ENCODE data around the gene POP7. TPM values are rescaled to one million over a fixed set of nuclear protein-coding genes. Genes with fewer than 3 reads are reported as not detected.
A peak's percentile ranks its signal among the peaks of the same experiment; 100 is the strongest.
"Not testable (repeated sequence)": the region's sequence is repeated elsewhere in the genome, so short reads cannot be mapped to it uniquely, and the experiment has no call there.

Gene POP7
- total RNA-seq: 10 to 100 TPM; 21.5 to 25.0 TPM
- long read RNA-seq, transcript POP7-201 (2 exons, 927 nt): major isoform, 15 of 16 reads
- long read RNA-seq, partial matches to known transcripts: 0 of 16 reads
- long read RNA-seq, other reads (novel, unspliced or antisense): 1 of 16 reads

DNA sequence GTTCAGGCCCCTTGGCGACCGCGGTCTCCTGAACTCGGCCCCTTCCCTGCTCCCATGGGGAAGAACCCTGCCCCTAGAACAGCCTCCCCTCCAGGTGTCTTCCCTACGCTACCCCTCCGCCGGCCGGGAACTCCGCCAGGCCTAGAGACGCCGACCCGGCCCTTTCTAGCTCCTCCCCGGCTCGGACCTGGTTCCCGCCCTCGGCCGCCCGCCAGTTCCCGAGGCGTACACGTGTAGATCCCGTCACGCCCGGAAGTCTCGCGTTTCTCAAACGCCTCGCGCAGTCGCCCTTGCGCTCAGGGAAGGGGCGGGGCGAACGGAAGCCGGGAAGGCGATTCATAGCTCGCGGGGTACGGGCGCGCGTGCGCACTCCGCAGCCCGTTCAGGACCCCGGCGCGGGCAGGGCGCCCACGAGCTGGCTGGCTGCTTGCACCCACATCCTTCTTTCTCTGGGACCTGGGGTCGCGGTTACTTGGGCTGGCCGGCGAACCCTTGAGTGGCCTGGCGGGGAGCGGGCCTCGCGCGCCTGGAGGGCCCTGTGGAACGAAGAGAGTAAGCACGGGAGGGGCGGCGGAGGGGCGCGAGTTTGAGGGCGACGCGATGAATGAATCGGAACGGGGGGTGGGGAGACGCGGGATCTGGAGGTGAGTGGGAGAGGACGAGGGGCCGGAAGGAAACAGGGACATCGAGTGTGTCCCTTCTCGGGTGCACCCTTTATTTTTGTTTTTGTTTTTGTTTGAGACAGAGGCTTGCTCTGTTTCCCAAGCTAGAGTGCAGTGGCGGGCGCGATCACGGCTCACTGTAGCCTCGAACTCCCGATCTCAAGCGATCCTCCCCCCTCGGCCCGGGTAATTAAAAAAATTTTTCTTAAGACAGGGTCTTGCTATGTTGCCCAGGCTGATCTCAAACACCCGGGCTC lies at the start of gene POP7:
TSS of gene POP7 (plus strand) at position 369 of the 919 bp plus-strand sequence. CDS start 710 bp downstream, outside the sequence.
- ATAC-seq (peak; percentile 96), DNase-seq (peak; percentile 98 to 100)
- intact Hi-C loops (cut with DNase I, micrococcal nuclease): loop anchor here in 1 of 2 donors (5.0 kb wide), 1 partner anchor 146 kb away; the partner anchor contains the start of gene SLC12A9

DNA sequence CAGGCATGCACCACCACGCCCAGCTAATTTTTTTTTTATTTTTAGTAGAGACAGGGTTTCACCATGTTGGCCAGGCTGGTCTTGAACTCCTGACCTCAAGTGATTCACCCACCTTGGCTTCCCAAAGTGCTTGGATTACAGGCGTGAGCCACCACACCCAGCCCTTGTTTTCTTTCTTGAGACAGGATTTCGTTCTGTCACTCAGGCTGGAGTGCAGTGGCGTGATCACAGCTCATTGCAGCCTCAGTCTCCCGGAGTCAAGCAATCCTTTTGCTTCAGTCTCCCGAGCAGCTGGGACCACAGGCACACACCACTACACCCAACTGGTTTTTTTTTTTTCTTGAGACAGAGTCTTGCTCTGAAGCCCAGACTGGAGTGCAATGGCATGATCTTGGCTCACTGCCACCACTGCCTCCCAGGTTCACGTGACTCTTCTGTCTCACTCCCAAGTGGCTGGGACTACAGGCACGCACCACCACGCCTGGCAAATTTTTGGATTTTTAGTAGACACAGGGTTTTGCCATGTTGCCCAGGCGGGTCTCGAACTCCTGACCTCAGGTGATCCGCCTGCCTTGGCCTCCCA lies 43.6 kb upstream of the POP7 start:
- intact Hi-C loops (cut with DNase I, micrococcal nuclease): not testable (repeated sequence)
- DNase-seq: peak in 1 of 2 donors; percentile 42
- ATAC-seq: peak; percentile 59

DNA sequence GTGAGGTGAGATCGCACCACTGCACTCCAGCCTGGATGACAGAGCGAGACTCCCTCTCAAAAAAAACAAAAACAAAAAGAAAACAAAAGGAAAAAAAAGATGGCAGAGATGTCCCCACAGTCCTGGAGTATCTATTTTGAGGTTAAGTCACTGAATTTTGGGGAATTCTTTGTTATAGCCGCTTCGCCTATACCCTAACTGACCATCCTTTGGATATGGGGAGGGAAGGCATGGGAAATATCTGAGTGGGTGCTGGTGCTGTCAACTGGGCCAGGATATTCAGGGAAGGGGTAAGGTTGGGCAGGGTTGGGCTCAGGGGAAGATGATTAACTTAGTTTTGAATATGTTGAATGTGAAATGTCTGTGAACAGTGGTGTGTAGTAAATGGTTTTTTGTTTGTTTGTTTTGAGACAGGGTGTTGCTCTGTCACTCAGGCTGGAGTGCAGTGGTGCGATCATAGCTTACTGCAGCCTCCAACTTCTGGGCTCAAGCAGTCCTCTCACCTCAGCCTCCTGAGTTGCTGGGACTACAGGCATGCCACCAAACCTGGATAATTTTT lies 40.7 kb upstream of the POP7 start:
- intact Hi-C loops (cut with DNase I, micrococcal nuclease): no loop called here
- ATAC-seq (no peak), DNase-seq (no peak)

DNA sequence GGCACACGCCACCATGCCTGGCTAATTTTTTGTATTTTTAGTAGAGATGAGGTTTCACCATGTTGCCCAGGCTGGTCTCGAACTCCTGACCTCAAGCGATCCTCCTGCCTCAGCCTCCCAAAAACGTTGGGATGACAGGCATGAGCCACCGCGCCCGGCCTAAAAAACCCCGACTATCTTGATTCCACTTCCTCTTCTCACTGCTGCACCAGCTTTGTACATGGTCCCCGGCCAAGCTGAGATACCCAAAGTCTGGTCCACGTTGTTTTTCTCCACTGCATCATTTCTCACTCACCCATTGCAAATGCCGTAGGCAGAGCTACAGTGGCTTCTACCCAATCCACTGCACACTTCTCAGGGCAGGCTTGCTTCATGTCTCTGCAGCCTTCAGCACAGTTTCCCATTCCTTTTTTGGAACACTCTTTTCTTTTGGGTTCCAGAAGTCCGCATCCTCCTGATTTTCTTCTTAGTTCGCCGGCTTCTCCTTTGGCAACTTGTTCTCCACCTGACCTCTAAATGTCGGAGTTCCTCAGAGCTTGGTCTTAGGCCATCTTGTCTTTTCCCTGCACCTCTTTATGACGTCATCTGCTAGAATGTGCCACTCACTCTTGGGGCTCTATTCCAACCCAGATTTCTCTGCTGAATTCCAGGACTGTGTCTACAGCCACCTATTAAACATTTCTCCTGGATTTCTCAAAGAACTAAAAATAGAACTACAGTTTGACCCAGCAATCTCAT lies 38.4 kb upstream of the POP7 start:
- ATAC-seq (no peak), DNase-seq (no peak)
- intact Hi-C loops (cut with DNase I, micrococcal nuclease): no loop called here

DNA sequence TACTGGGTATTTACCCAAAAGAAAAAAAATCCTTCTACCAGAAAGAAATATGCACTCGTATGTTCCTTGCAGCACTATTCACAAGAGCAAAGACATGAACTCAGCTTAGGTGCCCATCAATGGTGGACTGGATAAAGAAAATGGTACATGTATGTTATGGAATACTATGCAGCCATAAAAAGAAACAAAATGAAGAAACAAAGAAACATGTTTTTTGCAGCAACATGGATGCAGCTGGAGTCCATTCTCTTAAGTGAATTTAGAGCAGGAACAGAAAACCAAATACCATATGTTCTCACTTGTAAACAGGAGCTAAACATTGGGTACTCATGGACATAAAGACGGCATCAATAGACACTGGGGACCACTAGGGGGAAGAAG lies 37.9 kb upstream of the POP7 start:
- ATAC-seq (no peak), DNase-seq (no peak)
- intact Hi-C loops (cut with DNase I, micrococcal nuclease): no loop called here

DNA sequence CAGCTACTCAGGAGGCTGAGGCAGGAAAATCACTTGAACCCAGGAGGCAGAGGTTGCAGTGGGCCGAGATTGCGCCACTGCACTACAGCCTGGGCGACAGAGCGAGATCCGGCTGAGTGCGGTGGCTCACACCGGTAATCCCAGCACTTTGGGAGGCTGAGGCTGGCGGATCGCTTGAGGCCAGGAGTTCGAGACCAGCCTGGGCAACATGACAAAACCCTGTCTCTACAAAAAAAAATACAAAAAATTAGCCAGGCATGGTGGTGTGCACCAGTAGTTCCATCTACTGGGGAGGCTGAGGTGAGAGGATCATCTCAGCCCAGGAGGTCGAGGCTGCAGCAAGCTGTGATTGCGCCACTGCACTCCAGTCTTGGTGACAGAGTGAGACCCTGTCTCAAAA lies 36.8 kb upstream of the POP7 start:
- ATAC-seq; intact Hi-C loops (cut with DNase I, micrococcal nuclease); DNase-seq: not testable (repeated sequence)

DNA sequence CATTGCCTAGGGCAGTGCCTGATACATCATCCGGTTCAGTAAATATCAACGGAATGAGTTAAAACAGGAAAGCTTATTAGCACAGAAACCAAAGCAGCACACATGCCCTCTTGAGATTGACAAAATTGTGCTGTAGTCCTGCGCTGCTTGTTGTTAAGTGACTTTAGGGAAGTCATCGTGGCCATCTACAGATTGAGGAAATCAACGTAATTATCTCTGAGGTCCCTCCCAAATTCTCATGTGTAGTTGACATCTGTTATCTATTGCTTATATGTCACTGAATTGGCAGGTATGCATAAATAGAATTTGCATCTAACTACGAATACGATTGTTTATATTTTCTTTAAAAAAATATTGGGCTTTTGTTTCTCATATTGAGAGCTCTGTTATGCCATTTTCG lies 35.8 kb upstream of the POP7 start:
- intact Hi-C loops (cut with DNase I, micrococcal nuclease): no loop called here
- no peak for ATAC-seq

DNA sequence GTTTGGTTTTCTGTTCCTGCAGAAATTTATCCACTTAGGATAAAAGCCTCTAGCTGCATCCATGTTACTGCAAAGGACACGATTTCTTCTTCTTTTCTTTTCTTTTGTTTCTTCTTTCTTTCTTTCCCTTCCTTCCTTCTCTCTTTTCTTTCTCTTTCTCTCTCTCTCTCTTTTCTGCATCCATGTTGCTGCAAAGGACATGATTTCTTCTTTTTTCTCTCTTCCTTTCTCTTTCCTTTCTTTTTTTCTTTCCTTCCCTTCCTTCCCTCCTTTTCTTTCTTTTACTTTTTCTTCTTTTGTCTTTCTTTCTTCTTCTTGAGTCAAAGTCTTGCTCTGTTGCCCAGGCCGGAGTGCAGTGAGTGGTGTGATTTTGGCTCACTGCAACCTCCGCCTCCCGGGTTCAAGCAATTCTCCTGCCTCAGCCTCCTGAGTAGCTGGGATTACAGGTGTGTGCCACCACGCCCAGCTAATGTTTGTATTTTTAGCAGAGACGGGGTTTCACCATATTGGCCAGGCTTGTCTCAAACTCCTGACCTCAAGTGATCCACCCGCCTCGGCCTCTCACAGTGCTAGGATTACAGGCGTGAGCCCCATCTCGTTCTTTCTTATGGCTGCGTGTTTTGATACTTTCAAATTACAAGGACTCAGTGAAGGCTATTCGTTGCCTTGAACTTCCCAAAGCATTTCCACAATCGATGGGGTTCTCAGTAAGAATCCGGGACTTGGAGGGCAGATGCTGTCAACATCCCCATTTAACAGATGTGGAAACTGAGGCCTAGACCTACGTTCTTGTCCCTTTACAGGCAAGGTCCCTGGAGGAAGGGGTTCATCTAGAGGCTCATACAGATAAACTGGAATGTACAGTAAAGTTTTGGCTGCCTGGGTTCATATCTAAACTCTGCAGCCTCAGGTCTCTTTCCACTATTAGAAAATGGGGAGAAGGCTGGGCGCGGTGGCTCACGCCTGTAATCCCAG lies 34.3 kb upstream of the POP7 start:
- intact Hi-C loops (cut with DNase I, micrococcal nuclease): no loop called here
- no peak for DNase-seq
- ATAC-seq: no peak

More for the DNA sequence above, 35.8 kb upstream of the POP7 start:
- DNase-seq: no peak

DNA sequence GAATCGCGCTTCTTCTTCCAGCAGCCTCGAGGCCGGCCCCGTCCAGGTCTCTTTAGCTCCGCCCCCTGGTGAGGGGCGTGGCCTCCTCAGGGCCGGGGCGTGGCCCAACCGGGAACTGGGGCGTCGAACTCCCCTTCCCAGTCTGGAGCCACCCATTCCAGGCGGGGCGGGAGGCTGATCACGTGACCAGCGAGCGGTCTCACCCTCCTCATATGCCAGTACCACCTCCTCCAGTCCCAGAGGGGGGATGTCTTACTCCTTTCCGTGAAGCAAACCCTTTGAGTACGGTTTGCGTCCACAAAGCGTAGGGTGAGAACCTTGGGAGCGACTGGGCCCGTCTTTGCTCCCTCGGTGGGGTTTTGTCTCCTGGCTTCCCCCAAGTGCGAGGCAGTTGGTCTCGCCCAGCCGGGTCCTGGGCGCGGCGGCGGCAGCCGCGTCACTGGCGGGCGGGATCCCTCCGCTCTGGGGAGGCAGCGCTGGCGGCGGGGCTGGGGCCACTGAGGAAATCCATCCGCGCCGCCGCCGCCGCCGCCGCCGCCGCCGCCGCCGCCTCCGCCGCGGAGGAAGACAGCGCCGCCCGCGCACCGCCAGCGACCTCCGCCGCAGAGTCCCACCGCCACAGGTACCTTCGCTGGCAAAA lies 32.5 kb upstream of the POP7 start, which contains the start of gene GNB2:
TSS of gene GNB2 (plus strand) at position 439 of the 640 bp plus-strand sequence. CDS start 2,526 bp downstream, outside the sequence.
- peak; percentile 83 for ATAC-seq

DNA sequence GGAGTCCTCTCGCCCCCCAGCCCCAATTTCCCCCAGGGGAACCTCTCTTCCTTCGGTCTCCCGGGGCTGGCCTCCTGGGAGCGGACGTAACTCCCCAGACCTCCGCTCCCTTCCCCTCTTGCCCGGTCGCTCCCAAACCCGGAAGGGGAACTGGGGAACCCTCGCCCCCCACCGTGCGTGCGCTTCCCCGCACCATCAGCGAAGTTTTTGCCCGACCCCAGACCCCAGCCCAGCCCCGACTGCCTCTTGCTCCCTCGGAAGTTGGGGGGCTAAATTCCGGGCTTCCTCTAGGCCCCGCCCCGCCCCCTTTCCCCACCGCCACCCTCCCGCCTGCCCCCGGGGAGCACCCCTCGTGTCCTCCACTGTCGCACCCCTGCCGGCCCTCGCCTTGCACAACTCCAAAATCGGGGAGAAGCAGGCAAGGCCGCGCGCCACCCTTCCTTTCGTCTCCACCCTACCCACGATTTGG lies 31.9 kb upstream of the POP7 start:
- DNase-seq (peak; percentile 56 to 69), ATAC-seq (peak; percentile 21)
- intact Hi-C loops (cut with DNase I, micrococcal nuclease): no loop called here

More for the DNA sequence above, 32.5 kb upstream of the POP7 start, which contains the start of gene GNB2:
- DNase-seq: peak; percentile 99 to 100
- intact Hi-C loops (cut with DNase I, micrococcal nuclease): no loop called here

DNA sequence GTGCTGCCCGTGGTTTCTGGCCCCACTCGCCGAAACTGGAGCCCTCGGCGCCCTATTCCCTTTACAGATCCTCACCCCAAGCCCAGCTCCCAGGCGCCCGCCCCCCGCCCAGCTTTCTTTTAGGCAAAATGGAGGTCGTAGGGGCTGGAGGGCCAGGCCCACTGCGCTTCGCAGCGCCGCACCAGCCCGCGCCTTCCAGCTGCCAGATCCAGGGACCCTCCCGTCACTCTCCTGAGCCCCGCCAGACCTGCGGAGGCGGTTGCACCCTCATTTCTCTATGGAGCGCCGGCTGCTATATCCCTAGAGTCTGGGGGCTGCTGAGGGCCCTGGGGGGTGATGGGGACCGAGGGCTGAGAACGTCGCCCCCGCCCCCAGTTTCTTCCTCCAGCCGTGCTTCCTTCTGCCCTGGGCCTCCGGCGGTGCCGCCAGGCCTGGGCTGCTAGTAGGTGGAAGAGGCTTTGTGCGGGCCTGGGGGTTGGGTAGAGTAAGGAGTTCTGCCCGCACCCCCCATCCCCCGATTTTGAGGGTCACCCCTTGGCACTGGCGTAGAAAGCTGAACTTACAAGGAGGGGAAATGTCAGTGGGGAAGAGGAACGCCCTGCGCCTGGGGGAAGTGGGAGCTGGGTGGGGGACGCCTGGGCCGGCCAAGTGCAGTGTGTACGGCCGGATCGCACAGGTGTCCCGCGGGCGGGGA lies 31.4 kb upstream of the POP7 start:
- intact Hi-C loops (cut with DNase I, micrococcal nuclease): no loop called here
- ATAC-seq (peak; percentile 13), DNase-seq (peak; percentile 51 to 58)

DNA sequence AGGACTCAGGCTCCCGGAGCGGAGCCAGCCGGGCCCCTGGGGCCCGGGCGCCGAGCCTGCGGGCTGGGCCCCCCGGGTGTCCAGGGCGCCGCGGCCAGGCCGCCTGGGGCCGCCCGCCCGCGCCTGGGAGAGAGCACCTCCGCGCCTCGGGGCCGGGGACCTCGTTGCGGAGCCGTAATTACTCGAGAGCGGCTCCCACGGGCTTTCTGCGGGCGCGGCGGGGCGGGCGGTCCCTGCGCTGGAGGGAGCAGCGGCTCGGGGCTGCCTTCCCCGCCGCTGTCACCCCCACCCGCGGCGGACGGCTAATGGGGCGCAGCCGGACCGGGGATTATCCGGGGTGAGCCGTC lies 30.8 kb upstream of the POP7 start:
- intact Hi-C loops (cut with DNase I, micrococcal nuclease): no loop called here
- ATAC-seq (peak; percentile 2), DNase-seq (no peak)

DNA sequence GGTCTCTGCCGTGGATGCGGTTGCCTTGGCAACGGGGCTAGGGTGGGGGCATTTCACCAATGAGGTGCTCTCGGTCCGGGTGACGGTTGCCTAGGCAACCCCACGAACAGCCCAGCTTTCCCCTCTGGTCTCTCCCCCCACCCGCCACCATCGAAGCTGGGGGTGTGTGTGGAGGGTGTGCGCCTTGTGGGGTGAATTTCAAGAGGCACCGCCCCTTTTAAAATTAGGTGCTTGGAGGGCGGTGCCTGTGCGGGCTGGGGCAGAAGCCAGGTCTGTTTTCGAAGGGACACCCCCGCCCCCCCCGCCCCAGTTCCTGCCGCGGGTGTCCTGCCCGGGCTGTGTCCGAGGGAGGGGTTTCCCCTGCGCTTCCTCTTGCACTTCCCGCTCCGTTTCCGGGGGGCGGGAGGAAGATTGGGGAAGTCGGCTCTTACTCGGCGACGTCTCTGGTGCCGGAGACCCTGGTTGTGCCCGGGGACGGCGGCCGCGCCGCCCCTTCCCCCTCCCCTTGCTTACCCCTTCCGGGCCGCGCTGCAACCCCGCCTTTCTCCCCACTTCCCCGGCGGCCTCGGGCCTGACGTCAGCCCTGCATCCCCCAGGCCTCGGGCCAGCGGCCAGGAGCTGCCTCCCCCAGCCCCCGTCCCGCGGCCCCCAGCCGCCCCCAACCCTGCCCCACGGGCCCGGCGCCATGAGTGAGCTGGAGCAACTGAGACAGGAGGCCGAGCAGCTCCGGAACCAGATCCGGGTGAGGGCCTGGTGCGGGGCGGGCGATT lies 30.2 kb upstream of the POP7 start:
- DNase-seq: peak; percentile 82 to 86
- ATAC-seq: peak; percentile 13
- intact Hi-C loops (cut with DNase I, micrococcal nuclease): no loop called here

DNA sequence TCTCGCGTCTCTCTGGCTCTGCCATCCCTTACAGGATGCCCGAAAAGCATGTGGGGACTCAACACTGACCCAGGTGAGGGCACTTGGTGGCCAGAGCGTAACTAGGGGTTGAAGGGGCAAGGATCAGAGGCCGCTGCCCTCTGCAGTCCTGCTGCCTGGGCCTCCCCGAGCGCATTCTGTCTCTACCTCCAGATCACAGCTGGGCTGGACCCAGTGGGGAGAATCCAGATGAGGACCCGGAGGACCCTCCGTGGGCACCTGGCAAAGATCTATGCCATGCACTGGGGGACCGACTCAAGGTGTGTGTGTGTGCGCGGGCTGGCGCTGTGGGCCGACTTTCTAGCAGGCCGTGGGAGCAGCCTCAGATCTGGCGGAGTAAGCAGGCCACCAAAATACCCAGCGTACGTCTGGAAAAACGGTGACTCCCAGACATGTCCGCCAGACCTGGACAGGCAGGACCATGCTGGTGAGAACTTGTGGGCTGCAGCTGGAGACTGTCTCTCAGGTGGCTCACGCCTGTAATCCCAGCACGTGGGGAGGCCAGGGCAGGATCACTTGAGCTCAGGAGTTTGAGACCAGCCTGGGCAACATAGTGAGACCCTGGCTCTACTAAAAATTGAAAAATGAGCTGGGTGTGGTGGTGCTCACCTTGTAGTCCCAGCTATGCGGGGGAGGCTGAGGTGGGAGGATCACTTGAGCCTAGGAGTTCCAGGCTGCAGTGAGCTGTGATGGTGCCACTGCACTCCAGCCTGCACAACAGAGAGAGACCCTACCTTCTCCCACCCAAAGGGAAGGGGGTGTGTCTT lies 29.2 kb upstream of the POP7 start:
- intact Hi-C loops (cut with DNase I, micrococcal nuclease): no loop called here
- DNase-seq (peak in 1 of 2 donors; percentile 19), ATAC-seq (no peak)

All from left colon (tissue), 2 donors.